CD4-positive, alpha-beta T cell treated with Interferon gamma for 1 hour (primary cell): ENCODE results near the gene TTC34.

Experiments used
- DNase-seq: peaks from one replicate; pipeline ENCODE4 v3.0.0-alpha.2; 2020

TTC34 gene

GRCh38 chr1:2829846-2830615 lies 28.5 kb upstream of the TTC34 start:
- no peak for DNase-seq

- no peak for DNase-seq
Observed at GRCh38 chr1:2828586-2829250, 27.2 kb upstream of the TTC34 start.

DNA sequence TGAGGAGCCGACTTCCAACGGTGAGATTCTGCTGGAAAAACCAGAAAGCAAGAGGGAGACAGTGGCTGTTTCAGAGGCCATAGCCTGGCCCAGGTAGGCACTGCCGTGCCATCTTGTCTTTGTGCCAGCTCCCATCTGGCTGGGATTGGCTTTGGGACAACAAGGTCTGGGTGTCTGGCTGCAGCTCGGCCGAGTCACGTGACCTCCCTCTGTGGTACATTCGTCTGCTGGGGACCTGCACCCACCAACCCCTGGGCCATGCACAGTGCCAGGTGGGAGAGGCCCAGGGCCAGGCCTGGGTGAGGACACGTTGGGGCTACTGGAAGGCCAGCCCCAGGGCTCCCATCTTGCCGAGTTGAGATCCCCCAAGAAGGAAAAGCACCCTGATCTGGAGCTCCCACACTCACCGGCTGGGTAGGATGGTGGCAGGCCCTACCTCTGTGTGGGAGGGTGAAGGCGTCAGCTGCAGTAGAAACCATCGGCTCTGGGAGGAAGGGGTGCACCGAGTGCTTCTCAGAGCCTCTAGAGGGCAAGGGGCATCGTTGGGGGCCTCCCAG lies 25.3 kb upstream of the TTC34 start:
- no peak for DNase-seq

- no peak for DNase-seq
Observed at GRCh38 chr1:2826316-2826715, 24.8 kb upstream of the TTC34 start.

GRCh38 chr1:2825487-2826189 lies 24.1 kb upstream of the TTC34 start:
- no peak for DNase-seq

GRCh38 chr1:2824999-2825398 lies 23.5 kb upstream of the TTC34 start:
- no peak for DNase-seq

- no peak for DNase-seq
Observed at GRCh38 chr1:2823921-2824610, 22.6 kb upstream of the TTC34 start.

GRCh38 chr1:2822621-2823145 lies 21.2 kb upstream of the TTC34 start:
- DNase-seq = no peak

DNA sequence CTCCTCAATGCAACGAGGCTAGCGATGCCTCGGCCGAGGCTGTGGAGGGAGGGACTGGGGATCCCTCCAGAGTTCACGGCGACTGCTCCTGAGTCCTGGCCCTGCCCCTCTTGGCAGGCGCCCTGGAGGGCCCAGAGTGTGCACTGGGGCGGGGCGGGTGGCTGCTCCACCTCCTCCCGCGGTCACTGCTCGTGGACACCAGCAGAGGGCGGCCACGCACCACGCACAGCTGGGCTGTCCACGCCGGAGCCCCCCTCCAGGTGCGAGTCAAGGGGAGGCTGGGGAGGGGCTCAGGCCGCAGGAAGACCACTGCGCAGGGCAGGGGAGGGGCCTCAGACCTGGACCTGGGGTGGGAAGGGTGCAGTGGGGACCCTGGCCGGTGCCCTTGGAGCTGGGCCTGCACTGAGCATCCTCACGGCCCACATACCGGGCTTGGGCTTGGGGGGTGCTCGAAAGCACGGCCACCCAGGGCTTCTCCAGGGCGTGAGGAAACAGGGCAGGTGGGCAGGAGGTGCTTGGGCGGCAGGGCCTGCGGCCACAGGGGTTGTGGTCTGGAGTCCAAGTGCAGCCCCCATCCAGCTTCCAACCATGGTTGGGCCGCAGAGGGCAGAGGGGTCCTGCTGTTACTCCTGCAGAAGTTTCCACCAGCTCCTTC lies 20.6 kb upstream of the TTC34 start:
- no peak for DNase-seq

DNA sequence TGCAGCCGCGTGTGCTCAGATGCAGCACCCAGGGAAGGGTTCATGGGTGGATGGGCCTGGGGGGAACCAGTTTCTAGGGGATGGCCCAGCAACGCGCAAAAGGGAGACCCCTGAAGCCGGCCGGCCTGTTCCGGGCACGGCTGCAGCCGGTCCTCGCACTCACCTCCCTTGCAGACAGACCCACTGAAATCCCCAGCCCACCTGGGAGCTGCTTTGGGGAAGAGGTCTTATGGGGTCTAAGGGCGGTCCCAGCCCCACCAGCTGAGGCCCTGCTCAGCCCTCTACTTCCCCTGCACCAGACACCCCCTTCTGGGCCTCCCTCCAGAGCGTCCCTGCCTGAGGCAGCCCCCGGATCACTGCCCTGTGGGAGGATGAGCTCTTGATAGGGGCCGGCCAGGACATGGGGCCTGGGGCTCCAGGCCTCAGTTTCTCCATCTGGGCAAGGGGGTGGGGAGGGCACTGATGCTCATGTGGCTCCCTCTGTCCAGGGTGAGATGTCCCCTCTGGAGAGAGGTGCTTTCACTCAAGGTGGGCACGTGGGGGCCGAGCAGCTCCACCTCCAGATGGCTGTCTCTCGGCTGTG lies 20.0 kb upstream of the TTC34 start:
- no peak for DNase-seq

- no peak for DNase-seq
Observed at GRCh38 chr1:2820731-2821372, 19.4 kb upstream of the TTC34 start.

- no peak for DNase-seq
Observed at GRCh38 chr1:2819831-2820730, 18.6 kb upstream of the TTC34 start.

DNA sequence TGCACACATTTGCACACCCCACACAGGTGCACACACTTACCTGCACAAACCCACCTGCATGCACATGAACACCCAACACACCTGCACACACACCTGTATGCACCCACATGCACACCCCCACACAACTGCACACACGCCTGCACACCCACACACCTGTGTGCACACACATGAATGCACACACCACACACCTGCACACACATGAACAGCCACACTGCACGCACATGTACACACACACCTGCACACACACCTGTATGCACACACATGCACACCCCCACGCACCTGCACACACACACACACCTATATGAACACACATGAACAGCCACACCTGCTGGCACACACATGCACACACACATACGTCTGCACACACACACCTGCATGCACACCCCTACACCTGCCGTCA lies 17.9 kb upstream of the TTC34 start:
- no peak for DNase-seq

DNA sequence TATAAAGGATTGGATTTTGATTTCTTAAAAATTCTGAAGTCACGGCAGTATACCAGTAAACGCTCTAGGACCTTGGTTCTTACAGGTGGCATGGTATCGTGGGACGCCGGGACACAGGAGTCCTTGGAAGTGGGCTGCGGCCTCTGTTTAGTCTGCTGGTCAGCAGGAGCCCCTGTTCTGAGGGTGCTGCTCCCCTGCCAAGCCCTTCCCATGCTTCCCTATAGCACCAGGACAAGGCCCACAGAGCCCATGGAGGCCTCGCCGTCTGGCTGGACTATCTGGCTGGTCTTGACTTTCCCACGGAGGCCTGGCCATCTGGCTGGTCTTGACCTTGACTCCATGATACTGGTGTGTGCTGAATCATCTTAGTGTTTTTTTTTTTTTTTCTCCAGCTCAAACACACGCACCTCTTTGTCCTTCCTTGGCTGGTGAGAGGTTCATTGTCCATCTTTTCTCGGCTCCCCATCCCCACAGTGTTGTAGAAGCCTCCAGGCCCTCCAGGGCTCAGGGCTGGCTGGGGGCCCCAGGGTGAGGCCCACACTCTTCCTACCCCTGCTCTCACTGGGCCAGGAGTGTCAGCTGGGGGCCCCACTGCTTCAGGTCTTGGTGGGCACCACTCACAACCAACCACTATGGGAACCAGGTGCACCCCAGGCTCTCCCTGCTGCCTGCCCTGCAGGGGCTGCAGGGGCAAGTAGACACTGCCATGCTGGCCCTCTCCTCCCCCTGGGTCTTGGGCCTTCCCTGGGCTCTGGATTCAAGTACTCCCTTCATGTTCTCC lies 16.5 kb upstream of the TTC34 start:
- DNase-seq = no peak

DNA sequence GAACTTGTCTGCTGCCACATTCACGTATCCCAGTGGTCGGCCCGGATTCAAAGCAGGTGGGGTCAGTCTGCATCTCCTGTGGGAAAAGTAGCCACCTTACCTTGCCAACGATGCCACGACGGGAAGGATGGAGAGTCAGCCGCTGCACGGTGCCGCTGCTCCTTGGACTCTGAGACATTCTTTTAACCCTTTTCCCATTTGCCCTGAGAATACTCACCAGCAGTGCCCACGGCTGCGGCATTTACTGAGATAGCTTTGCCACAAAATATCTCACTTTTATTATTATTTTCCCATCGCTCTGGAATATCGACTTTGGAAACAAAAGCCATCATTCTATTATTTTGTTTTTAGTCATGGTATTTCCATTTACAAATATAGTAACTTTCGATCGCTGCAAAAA lies 15.3 kb upstream of the TTC34 start:
- no peak for DNase-seq

- DNase-seq = no peak
Observed at GRCh38 chr1:2815551-2815950, 14.1 kb upstream of the TTC34 start.

DNA sequence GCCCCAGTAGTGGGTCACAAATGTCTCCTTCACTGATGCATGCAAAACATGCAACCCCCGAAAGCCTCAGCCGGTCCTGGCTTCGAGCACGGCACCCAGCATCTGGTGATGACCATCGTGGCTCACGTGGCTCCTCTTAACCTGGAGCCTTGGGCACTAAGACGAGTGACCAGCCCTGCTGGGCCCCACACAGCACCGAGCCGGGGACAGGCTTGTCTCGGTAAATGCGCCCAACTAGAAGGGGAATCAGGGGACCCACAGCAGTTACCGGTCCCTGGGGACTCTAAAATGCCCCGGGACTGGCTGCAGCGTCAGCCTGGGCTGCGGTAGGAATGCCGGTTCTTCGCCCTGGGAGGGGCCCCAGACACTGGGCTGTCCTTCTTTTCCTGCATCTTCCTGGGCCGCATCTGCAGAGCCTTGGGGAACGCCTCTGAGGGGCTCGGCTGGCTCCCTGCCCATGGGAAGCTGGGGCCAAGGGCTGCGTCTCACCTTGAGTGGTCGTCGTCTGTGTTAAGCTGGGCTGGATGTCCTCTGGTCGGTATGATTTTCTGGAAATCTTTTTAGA lies 13.1 kb upstream of the TTC34 start:
- no peak for DNase-seq

- no peak for DNase-seq
Observed at GRCh38 chr1:2812939-2813653, 11.6 kb upstream of the TTC34 start.
